ENCODE data around the gene NDP.
A peak's percentile ranks its signal among the peaks of the same experiment; 100 is the strongest.
"Not testable (repeated sequence)": the region's sequence is repeated elsewhere in the genome, so short reads cannot be mapped to it uniquely, and the experiment has no call there.

NDP gene

GRCh38 chrX:43971966-43972961, 926 bp downstream of the NDP start:
- intact Hi-C loops (cut with DNase I) = no loop called here
- DNase-seq = peak in 3 of 10 donors; percentile 8 to 70 (median 28)

DNA sequence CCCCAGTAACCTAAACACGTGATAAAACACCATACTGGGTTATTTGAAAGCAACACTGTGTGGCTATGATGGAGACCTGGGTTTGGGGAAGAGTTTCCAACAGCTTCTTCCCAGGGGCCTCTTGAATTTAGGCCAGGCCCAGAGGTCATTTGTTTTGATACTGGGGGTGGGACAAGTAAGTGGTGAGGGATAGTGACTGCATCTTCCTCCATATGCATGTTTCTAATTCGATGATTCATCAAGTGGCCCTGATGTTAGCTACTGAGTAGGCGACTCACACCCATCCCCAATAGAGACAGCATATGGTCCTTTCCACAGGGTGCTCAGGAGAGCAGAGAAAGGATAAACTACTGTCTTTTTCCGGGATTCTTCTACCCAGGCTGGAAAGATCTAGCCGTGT, 2.7 kb downstream of the NDP start:
- DNase-seq = no peak
- intact Hi-C loops (cut with DNase I) = no loop called here

DNA sequence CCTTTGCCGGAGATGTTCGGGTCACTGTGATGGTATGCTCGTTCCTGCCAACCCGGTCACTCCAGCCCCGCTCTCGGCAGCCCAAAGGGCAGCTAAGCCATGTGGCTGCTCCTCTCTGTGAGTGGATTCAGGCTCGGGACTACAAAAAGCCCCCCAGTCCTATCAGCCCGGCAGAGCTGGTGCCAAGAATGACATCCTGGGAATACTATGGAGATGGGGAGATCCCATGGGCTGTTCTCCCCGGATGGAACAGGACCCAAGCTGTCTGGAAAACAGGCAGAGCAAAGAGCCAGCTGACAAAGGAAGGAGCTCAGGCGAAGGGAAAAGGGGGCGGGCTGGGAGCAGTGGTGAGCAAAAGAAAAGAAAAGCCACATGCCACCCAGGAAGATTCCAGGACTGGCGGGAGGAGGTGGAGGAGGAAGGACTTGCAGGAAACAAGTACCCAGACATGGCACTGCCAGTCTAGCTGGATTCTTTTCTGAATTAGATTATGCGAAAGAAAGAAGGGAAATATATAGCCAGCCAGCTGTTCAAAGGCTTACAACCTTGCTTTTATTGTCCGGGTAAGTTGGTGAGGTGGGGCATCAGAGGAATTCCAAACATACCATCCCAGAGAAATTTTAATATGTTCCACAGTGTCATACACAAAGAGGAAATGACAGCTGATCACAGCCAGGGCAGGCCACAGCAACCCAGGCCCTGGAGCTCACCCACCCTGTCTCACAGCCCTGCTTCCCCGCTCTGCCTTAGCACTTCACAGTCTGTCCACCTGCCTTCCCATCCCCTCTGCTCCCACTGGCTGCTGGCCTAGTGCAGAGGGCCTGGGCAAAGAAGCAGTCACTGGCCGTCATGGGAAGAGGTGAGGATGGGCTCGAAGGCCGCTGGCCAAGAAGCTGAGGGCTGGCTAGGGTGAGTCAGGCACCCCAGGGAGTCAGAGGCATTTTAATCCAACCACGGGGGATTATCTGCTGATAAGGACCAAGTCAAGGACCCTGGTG, 3.4 kb downstream of the NDP start:
- intact Hi-C loops (cut with DNase I) = no loop called here
- DNase-seq = peak in 8 of 10 donors; percentile 32 to 85 (median 40)

DNA sequence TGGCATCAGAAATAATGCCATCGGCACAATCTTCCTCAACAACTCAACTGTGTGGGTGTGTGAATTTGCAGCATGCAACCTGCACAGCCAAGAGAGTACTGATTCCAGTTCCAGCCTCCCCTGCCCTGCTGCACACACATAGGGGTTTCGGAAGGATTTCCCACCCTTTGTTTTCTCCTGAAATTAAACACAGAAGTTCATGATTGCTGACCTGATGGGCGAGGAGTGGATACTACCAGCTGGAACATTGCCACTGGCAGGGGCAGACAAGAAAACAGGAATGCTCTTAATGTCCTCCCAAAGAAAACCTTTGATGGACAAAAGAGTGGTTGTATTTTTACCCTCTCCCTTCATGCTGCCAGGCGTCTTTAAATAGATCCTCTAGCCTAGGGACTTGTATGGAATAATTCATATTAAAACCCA, 4.8 kb downstream of the NDP start:
- peak in 3 of 10 donors; percentile 10 to 71 (median 68) for DNase-seq

GRCh38 chrX:43964936-43965335, 8.3 kb downstream of the NDP start:
- no peak for DNase-seq
- intact Hi-C loops (cut with DNase I) = no loop called here

More for the DNA sequence above, 4.8 kb downstream of the NDP start:
- intact Hi-C loops (cut with DNase I) = no loop called here

DNA sequence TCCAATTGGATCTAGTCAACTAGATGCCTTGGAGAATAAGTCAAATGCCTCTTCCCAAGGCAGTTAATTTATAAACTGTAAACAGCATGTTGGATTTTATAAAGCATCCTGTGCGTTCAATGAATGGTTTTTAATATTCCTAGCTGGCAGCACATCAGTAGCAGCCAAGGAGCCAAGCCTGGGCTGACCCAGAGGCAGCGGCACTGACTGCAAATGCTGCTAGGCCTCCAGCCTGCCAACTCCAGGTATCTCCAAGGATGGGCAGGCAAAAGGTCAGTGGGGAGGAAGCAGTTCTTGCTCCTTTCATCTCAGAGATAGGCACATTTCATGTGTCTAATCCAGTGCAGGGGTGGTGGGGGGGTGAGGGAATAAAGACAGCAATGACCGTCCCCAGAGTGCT, 9.5 kb downstream of the NDP start:
- intact Hi-C loops (cut with DNase I) = no loop called here

GRCh38 chrX:43962636-43963035, 10.6 kb downstream of the NDP start:
- no peak for DNase-seq
- intact Hi-C loops (cut with DNase I) = no loop called here

More for the DNA sequence above, 9.5 kb downstream of the NDP start:
- peak in 1 of 10 donors; percentile 70 for DNase-seq

DNA sequence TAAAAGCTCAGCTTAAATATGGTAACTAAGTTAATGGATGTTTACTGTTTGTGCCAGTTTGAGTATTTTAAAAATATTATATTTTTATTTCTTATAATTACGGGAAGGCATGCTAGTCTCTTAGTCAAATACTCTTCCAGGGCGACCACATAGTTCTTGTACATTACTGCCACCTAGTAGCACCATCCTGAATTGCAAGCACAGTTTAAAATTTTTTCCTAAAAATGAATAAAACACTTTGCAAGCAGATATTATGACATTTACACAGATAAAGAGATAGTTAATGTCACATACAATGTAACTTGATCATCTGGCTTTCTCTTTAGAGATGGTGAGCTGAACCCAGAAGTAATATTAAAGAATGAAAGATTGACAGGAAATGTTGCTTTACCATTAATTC, 11.5 kb downstream of the NDP start:
- intact Hi-C loops (cut with DNase I) = no loop called here
- DNase-seq = no peak

DNA sequence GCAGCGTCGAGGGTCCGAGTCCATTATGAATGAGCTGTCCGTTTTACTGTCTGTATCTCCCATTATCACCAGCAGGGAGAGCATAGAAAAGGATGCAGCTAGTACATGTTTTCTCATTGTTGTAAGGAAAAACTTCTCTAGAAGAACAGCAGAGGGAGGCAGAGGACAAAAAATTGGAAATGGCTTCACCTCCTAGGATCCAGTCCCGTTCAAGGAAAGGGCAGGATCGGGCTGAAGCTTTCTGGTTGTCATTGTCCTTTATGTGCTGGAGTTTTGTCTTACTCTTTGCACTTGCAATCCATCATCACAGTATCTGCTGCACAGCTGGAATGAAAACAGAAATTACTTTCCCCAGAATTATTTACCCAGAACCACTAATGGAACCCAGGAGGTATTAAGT, 14.7 kb downstream of the NDP start:
- intact Hi-C loops (cut with DNase I) = loop anchor here (1.0 to 2.0 kb wide), 2 partner anchors 68 to 286 kb away; no protein-coding TSS in a partner anchor

GRCh38 chrX:43956034-43956433, 17.2 kb downstream of the NDP start:
- DNase-seq = no peak
- intact Hi-C loops (cut with DNase I) = no loop called here

More for the DNA sequence above, 14.7 kb downstream of the NDP start:
- DNase-seq = peak in 3 of 10 donors; percentile 14 to 75 (median 31)

GRCh38 chrX:43953218-43953617, 20.0 kb downstream of the NDP start:
- DNase-seq = no peak
- intact Hi-C loops (cut with DNase I) = no loop called here

DNA sequence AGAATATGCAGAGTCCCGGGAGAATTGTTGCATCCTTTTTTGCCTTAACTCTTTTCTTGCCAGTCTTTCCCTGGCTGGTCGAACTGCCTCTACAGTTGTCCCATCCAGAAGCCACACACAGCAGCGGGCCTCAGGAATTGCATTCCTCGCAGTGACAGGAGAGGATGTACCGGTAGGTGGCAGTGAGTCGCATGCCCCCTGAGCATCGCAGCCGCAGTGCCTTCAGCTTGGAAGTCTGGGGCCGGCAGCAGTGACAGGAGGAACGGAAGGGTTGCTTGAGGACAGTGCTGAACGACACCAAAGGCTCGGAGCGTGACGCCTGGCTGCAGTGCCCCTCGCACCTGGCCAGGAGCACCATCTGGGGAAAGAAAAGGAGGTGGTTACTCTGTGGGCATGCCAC, 23.5 kb downstream of the NDP start:
- intact Hi-C loops (cut with DNase I) = no loop called here
- peak in 9 of 10 donors; percentile 36 to 94 (median 54) for DNase-seq

- intact Hi-C loops (cut with DNase I) = no loop called here
- no peak for DNase-seq
Measured at GRCh38 chrX:43940816-43941474, 32.2 kb downstream of the NDP start.

- intact Hi-C loops (cut with DNase I) = loop anchor here (5.0 kb wide), 1 partner anchor 102 kb away; no protein-coding TSS in a partner anchor
- DNase-seq = no peak
Measured at GRCh38 chrX:43939187-43939926, 33.8 kb downstream of the NDP start.

DNA sequence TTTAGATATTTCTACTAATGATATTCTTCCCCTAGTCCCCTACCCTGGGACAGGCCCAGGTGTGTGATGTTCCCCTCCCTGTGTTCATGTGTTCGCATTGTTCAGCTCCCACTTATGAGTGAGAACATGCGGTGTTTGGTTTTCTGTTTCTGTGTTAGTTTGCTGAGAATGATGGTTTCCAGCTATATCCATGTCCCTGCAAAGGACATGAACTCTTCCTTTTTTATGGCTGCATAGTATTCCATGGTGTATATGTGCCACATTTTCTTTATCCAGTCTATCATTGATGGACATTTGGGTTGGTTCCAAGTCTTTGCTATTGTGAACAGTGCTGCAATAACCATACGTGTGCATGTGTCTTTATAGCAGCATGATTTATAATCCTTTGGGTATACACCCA, 51.2 kb downstream of the NDP start:
- intact Hi-C loops (cut with DNase I); DNase-seq: not testable (repeated sequence)

- DNase-seq; intact Hi-C loops (cut with DNase I): not testable (repeated sequence)
Measured at GRCh38 chrX:43910772-43911171, 62.4 kb downstream of the NDP start.

GRCh38 chrX:43910012-43910411, 63.2 kb downstream of the NDP start:
- no peak for DNase-seq
- intact Hi-C loops (cut with DNase I) = no loop called here

- intact Hi-C loops (cut with DNase I) = no loop called here
Measured at GRCh38 chrX:43909141-43909540, 64.0 kb downstream of the NDP start.

More at GRCh38 chrX:43909141-43909540, 64.0 kb downstream of the NDP start:
- no peak for DNase-seq
